Pancreas (tissue), 10 donors: ENCODE measurements around the gene NSG1. TPM values are rescaled to one million over a fixed set of nuclear protein-coding genes. Genes with fewer than 3 reads are reported as not detected.
A peak's percentile ranks its signal among the peaks of the same experiment; 100 is the strongest.

Experiments used
- ATAC-seq, 4 donors: fragments of 200-7000 bp; cut with Tn5 transposase; one replicate each; pipeline versions ENCODE4 v1.8.0 to v1.9.1; 2020; ENCODE audit warnings: mild to moderate bottlenecking in 4 of 4, moderate library complexity in 4 of 4
- DNase-seq, 6 donors: peaks; one replicate each; pipeline ENCODE4 v3.0.0-alpha.2; 2020
- FAIRE-seq: peaks from 2 replicates; lab custom pipeline; 2012; peaks lifted over from hg19 to GRCh38; lab: Jason Lieb, UNC
- H3K27ac ChIP-seq, 4 donors: fragments of 200-600 bp; sonication (generic); 1 replicate in 3 of 4; 2 replicates in 1 of 4; pipeline versions ENCODE4 v1.5.0 to v1.8.0; 2020
- H3K27me3 ChIP-seq, 4 donors: fragments of 200-600 bp; one replicate each; pipeline ENCODE4 v1.8.0; 2021
- H3K36me3 ChIP-seq, 3 donors: fragments of 200-600 bp; sonication (generic) in 1 of 3; one replicate each; pipeline versions ENCODE4 v1.5.0 to v1.8.0; 2020 to 2021
- H3K4me1 ChIP-seq, 3 donors: fragments of 200-600 bp; one replicate each; pipeline ENCODE4 v1.8.0; 2021
- H3K4me3 ChIP-seq, 4 donors: fragments of 200-600 bp; sonication (generic) in 2 of 4; one replicate each; pipeline versions ENCODE4 v1.5.0 to v1.8.0; 2020 to 2021
- H3K9me3 ChIP-seq, 4 donors: fragments of 200-600 bp; one replicate each; pipeline ENCODE4 v1.8.0; 2021
- CTCF ChIP-seq, 4 donors: fragments of 200-600 bp; sonication (generic) in 3 of 4; IDR thresholded peaks; one replicate each; pipeline versions ENCODE4 v1.5.0 to v1.8.0; 2021; ENCODE audit warnings: antibody characterized with exemption in 4 of 4
- WGBS, 2 donors: extraction: QIAGEN DNeasy Blood & Tissue Kit; methylation state at CpG; one replicate each; pipeline ENCODE4 v1.1.7; 2013; 5-methylcytosine and 5-hydroxymethylcytosine counted together
- intact Hi-C, 3 donors: fragments of 100-400 bp; cut with DNase I; formaldehyde crosslinking; loops; one replicate each; pipeline versions ENCODE4 v1.11.1 to v1.14.2; 2022
- polyA plus RNA-seq, 2 donors: library from polyadenylated mRNA; stranded (reverse); fragments of 200-250 nt; gene quantifications; one replicate each; pipeline ENCODE4 v1.2.3, GENCODE V29; 2013
- total RNA-seq, 6 donors: library from RNA; stranded (reverse); fragmentation: NEBNext Ultra II Directional in 4 of 6; extraction: Animal tissue kit (Norgen Biotek cat#: 25700) in 4 of 6; gene quantifications; one replicate each; pipeline versions ENCODE4 v1.2.1 to v1.2.4, GENCODE V29; 2021 to 2023
- donor health status: healthy with polysubstance abuse.
- donor health status: DM: no; HTN: no; CAD: no; lungs with moderate emphysema.
- donor health status: DM: no; HTN: no; CAD: no.
- donor health status: control.
- donor health status: control.
- donor health status: Bipolar disorder and iron deficiency.
- donor health status: DM: yes; HTN: yes; CAD: no.
- donor health status: DM: no; HTN: no; CAD: no.
- donor health status: DM: no; HTN: no; CAD: no.
- donor health status: DM: yes; HTN: yes; CAD: no.

Gene NSG1
- total and polyA plus RNA-seq, 8 donors = 0.28 to 10.1 (median 1.1) TPM

- DNase-seq (peak in 1 of 6 donors; percentile 49), ATAC-seq (no peak), FAIRE-seq (no peak)
- H3K27ac ChIP-seq = no peak overlapping the region
- peaks cover 0 to 34% (median 5%) of the 10 kb centered on the region in 4 donors for H3K27me3 ChIP-seq
- H3K36me3 ChIP-seq = no peaks in the 10 kb centered on the region
- H3K4me3 ChIP-seq = peak overlapping the region in 1 of 4 donors; percentile 43
- no peaks in the 10 kb centered on the region for H3K9me3 ChIP-seq
- intact Hi-C loops = no loop called here
- 2 to 3% methylated on average over 35 to 38 of the region's 38 CpGs for WGBS, 2 donors
- peaks cover 0 to 4% (median 0%) of the 10 kb centered on the region in 3 donors for H3K4me1 ChIP-seq
- no peak for TF ChIP-seq CTCF (IDR thresholded peaks at IDR 0.05)
Observed at GRCh38 chr4:4385729-4386295, 1.1 kb upstream of the NSG1 start.

- no peak for TF ChIP-seq CTCF (IDR thresholded peaks at IDR 0.05)
- Histone ChIP-seq H3K4me1 (peaks cover 0 to 4% (median 0%) of the 10 kb centered on the region in 3 donors), H3K27ac (no peak overlapping the region), H3K9me3 (no peaks in the 10 kb centered on the region), H3K27me3 (peaks cover 0 to 34% (median 5%) of the 10 kb centered on the region in 4 donors), H3K4me3 (peak overlapping the region in 2 of 4 donors; percentile 24 to 43), H3K36me3 (no peaks in the 10 kb centered on the region)
- 0 to 2% methylated on average over 26 to 36 of the region's 36 CpGs for WGBS, 2 donors
- no peak for FAIRE-seq
- peak in 3 of 4 donors; percentile 44 to 54 (median 49) for ATAC-seq
- DNase-seq = no peak
- intact Hi-C loops = no loop called here
Observed at GRCh38 chr4:4386296-4386735, 586 bp upstream of the NSG1 start.

GRCh38 chr4:4387531-4388310 lies 819 bp downstream of the NSG1 start:
- DNase-seq (no peak), ATAC-seq (peak in 2 of 4 donors; percentile 26 to 28), FAIRE-seq (no peak)
- H3K4me1 ChIP-seq = peaks cover 0 to 4% (median 0%) of the 10 kb centered on the region in 3 donors
- no peaks in the 10 kb centered on the region for H3K36me3 ChIP-seq
- H3K27me3 ChIP-seq = peaks cover 0 to 34% (median 5%) of the 10 kb centered on the region in 4 donors
- TF ChIP-seq CTCF (IDR thresholded peaks at IDR 0.05) = no peak
- 2 to 3% methylated on average over 51 to 62 of the region's 62 CpGs for WGBS, 2 donors
- H3K9me3 ChIP-seq = no peaks in the 10 kb centered on the region
- H3K27ac ChIP-seq = no peak overlapping the region
- intact Hi-C loops = no loop called here
- peak overlapping the region in 2 of 4 donors; percentile 24 to 43 for H3K4me3 ChIP-seq

- no peaks in the 10 kb centered on the region for H3K9me3 ChIP-seq
- DNase-seq = no peak
- peaks cover 0 to 4% (median 0%) of the 10 kb centered on the region in 3 donors for H3K4me1 ChIP-seq
- no peak for FAIRE-seq
- no peak overlapping the region for H3K4me3 ChIP-seq
- no peak overlapping the region for H3K27ac ChIP-seq
- TF ChIP-seq CTCF (IDR thresholded peaks at IDR 0.05) = no peak
- H3K36me3 ChIP-seq = no peaks in the 10 kb centered on the region
- no peak for ATAC-seq
- intact Hi-C loops = no loop called here
- peaks cover 0 to 34% (median 5%) of the 10 kb centered on the region in 4 donors for H3K27me3 ChIP-seq
- WGBS, 2 donors = 21 to 26% methylated on average over 8 of the region's 8 CpGs
Observed at GRCh38 chr4:4388311-4388790, 1.4 kb downstream of the NSG1 start.
